GM23338 (cell line): ENCODE results near the gene KRTAP4-8. TPM values are rescaled to one million over a fixed set of nuclear protein-coding genes. Genes with fewer than 3 reads are reported as not detected.

ENCODE experiments used
- ATAC-seq: fragments of 200-7000 bp; cut with Tn5 transposase; 3 replicates; pipeline ENCODE4 v1.9.1; 2020
- DNase-seq: peaks from one replicate; pipeline ENCODE4 v3.0.0-alpha.2; 2015; ENCODE audit warnings: low spot score
- H2AFZ ChIP-seq: fragments of 200-600 bp; sonication (generic); 2 replicates; pipeline ENCODE4 v1.8.0; 2016; ENCODE audit warnings: antibody characterized with exemption, mild to moderate bottlenecking, moderate library complexity
- H3F3A ChIP-seq: fragments of 200-600 bp; sonication (generic); replicated peaks from 2 replicates; pipeline ENCODE4 v1.8.0; 2017; ENCODE audit warnings: antibody characterized with exemption, mixed run types, low read depth
- H3K27ac ChIP-seq: fragments of 200-600 bp; sonication (generic); 2 replicates; pipeline ENCODE4 v1.6.1; 2016; ENCODE audit warnings: low read depth
- H3K27me3 ChIP-seq: fragments of 200-600 bp; sonication (generic); 2 replicates; pipeline ENCODE4 v1.8.0; 2016; ENCODE audit warnings: mild to moderate bottlenecking, mixed run types, moderate library complexity; ENCODE audit not compliant: insufficient read depth
- H3K36me3 ChIP-seq: fragments of 200-600 bp; sonication (generic); 2 replicates; pipeline ENCODE4 v1.8.0; 2016; ENCODE audit warnings: mild to moderate bottlenecking; ENCODE audit not compliant: insufficient read depth
- H3K4me1 ChIP-seq: fragments of 200-600 bp; sonication (generic); 2 replicates; pipeline ENCODE4 v1.8.0; 2016; ENCODE audit warnings: mild to moderate bottlenecking, moderate library complexity; ENCODE audit not compliant: insufficient read depth
- H3K4me2 ChIP-seq: fragments of 200-600 bp; sonication (generic); 2 replicates; pipeline ENCODE4 v1.7.1; 2017; ENCODE audit warnings: mixed run types
- H3K4me3 ChIP-seq: fragments of 200-600 bp; sonication (generic); 2 replicates; pipeline ENCODE4 v1.6.1; 2016; ENCODE audit warnings: mixed run types
- H3K79me2 ChIP-seq: fragments of 200-600 bp; sonication (generic); replicated peaks from 2 replicates; pipeline ENCODE4 v1.8.0; 2017; ENCODE audit warnings: mild to moderate bottlenecking; ENCODE audit not compliant: insufficient read depth
- H3K9me2 ChIP-seq: fragments of 200-600 bp; sonication (generic); 2 replicates; pipeline ENCODE4 v1.8.0; 2017; ENCODE audit not compliant: insufficient read depth
- H4K20me1 ChIP-seq: fragments of 200-600 bp; sonication (generic); replicated peaks from 2 replicates; pipeline ENCODE4 v1.8.0; 2017; ENCODE audit warnings: mild to moderate bottlenecking; ENCODE audit not compliant: insufficient read depth
- H3K27ac Mint-ChIP-seq: 2 replicates; pipeline ENCODE4 v1.8.0; 2020; ENCODE audit warnings: inconsistent platforms, mild to moderate bottlenecking, moderate library complexity, mixed read lengths
- H3K27me3 Mint-ChIP-seq: 3 replicates; pipeline ENCODE4 v1.8.0; 2022; ENCODE audit warnings: low read depth, mild to moderate bottlenecking, moderate library complexity, mixed read lengths, inconsistent platforms; ENCODE audit not compliant: insufficient read depth, poor library complexity
- H3K36me3 Mint-ChIP-seq: 3 replicates; pipeline ENCODE4 v1.8.0; 2021; ENCODE audit warnings: low read depth, mild to moderate bottlenecking, inconsistent platforms, moderate library complexity, mixed read lengths
- H3K4me1 Mint-ChIP-seq: 3 replicates; pipeline ENCODE4 v1.8.0; 2020; ENCODE audit warnings: mild to moderate bottlenecking, inconsistent platforms, mixed read lengths
- H3K4me3 Mint-ChIP-seq: 3 replicates; pipeline ENCODE4 v1.8.0; 2021; ENCODE audit warnings: moderate library complexity, mild to moderate bottlenecking, inconsistent platforms, mixed read lengths
- H3K9me3 Mint-ChIP-seq: 3 replicates; pipeline ENCODE4 v1.8.0; 2020; ENCODE audit warnings: moderate library complexity, mild to moderate bottlenecking, inconsistent platforms, mixed read lengths
- CREB1 ChIP-seq: fragments of 250-450 bp; sonication (Bioruptor Pico); IDR thresholded peaks from 2 replicates; pipeline ENCODE4 v1.5.0; 2020; ENCODE audit warnings: low read depth, mild to moderate bottlenecking, moderate library complexity
- EZH2 ChIP-seq: fragments of 200-600 bp; sonication (generic); IDR thresholded peaks from one replicate; pipeline ENCODE4 v1.8.0; 2017; ENCODE audit warnings: antibody characterized with exemption, mild to moderate bottlenecking, low read depth; ENCODE audit not compliant: unreplicated experiment
- EZH2phosphoT487 ChIP-seq: fragments of 200-600 bp; sonication (generic); IDR thresholded peaks from one replicate; pipeline ENCODE4 v1.8.1; 2018; ENCODE audit warnings: antibody characterized with exemption; ENCODE audit not compliant: unreplicated experiment
- JUNB ChIP-seq: IDR thresholded peaks from one replicate; pipeline ENCODE4 v1.6.1; 2016; ENCODE audit warnings: antibody characterized with exemption; ENCODE audit not compliant: unreplicated experiment
- NANOG ChIP-seq: IDR thresholded peaks from 2 replicates; pipeline ENCODE4 v1.6.1; 2016; ENCODE audit warnings: antibody characterized with exemption, borderline replicate concordance
- POLR2AphosphoS5 ChIP-seq: IDR thresholded peaks from 2 replicates; pipeline ENCODE4 v1.6.1; 2016; ENCODE audit warnings: antibody characterized with exemption, low read depth
- STAT1 ChIP-seq: IDR thresholded peaks from one replicate; pipeline ENCODE4 v1.6.1; 2016; ENCODE audit warnings: antibody characterized with exemption; ENCODE audit not compliant: unreplicated experiment
- ZNF114 ChIP-seq: fragments of 250-450 bp; sonication (Bioruptor Pico); IDR thresholded peaks from 2 replicates; pipeline ENCODE4 v1.5.0; 2020; ENCODE audit warnings: mild to moderate bottlenecking, moderate library complexity
- ZNF331 ChIP-seq: fragments of 250-450 bp; sonication (Bioruptor Pico); IDR thresholded peaks from 2 replicates; pipeline ENCODE4 v1.5.0; 2020; ENCODE audit warnings: low read depth, mild to moderate bottlenecking, moderate library complexity
- polyA plus RNA-seq: library from polyadenylated mRNA; unstranded; fragments of >200 nt; fragmentation: Nextera tagmentation; extraction: Ambion mirVana; gene quantifications from 2 replicates; pipeline ENCODE4 v1.2.1, GENCODE V29; 2016
- total RNA-seq: library from RNA; depleted of rRNA; stranded (reverse); fragments of >200 nt; shearing (Covaris generic); gene quantifications from 2 replicates; pipeline ENCODE4 v1.2.3, GENCODE V29; 2014
- TF ChIP-seq, protein P1 (sequence below): IDR thresholded peaks from one replicate; pipeline ENCODE4 v1.6.1; 2018; ENCODE audit warnings: antibody characterized with exemption; ENCODE audit not compliant: unreplicated experiment
- TF ChIP-seq, protein P2 (sequence below): IDR thresholded peaks from 2 replicates; pipeline ENCODE4 v1.6.1; 2016; ENCODE audit warnings: antibody characterized with exemption
- TF ChIP-seq, protein P3 (sequence below), 2 experiments: fragments of 200-600 bp in 1 of 2; sonication (generic) in 1 of 2; conservative IDR thresholded peaks; 2 replicates each; pipeline versions ENCODE4 v1.5.1 to v1.6.1; 2016 to 2017; ENCODE audit warnings: antibody characterized with exemption in 2 of 2, low read depth in 2 of 2, mild to moderate bottlenecking in 2 of 2, moderate library complexity in 1 of 2
- TF ChIP-seq, protein P4 (sequence below): fragments of 250-450 bp; sonication (Bioruptor Pico); IDR thresholded peaks from 2 replicates; pipeline ENCODE4 v1.5.0; 2020; ENCODE audit warnings: mild to moderate bottlenecking, moderate library complexity

The KRTAP4-8 gene
- total and polyA plus RNA-seq, 2 experiments from 2014 or later: not detected

DNA sequence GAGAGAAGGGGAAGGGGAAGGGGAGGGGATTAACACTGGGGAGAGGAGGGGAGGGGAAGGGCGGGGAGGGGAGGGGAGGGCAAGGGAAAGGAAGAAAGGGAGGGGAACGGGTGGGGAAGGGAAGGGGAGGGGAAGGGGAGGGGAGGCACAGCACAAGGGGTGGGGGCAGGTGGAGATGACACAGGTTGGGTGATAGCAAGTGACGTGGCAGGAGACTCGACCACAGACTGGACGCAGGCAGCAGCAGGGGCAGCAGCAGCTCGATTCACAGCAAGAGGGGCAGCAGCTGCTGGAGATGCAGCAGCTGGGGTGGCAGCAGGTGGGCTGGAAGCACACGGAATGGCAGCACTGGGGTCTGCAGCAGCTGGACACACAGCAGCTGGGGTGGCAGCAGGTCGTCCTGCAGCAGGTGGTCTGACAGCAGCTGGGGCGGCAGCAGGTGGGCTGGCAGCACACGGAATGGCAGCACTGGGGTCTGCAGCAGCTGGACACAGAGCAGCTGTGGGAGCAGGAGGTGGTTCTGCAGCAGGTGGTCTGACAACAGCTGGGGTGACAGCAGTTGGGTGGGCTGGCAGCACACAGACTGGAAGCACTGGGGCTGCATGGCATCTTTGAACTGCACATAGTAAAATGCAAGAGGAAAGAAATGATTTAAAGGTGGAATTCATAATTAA is 3.8 kb upstream of the KRTAP4-8 start, which contains the start of gene KRTAP4-16:
TSS of gene KRTAP4-16 (minus strand) at position 624 of the 674 bp plus-strand sequence. CDS start at position 624, 0 bp downstream.
- H3K27me3 ChIP-seq: no peaks in the 10 kb centered on the region
- peak; percentile 3 for DNase-seq

More for the DNA sequence above, 3.8 kb upstream of the KRTAP4-8 start, which contains the start of gene KRTAP4-16:
- no peaks in the 10 kb centered on the region for H3K36me3 ChIP-seq
- Mint-ChIP-seq H3K4me1 (peaks cover 34% of the 10 kb centered on the region), H3K9me3 (no peaks in the 10 kb centered on the region; the same call in 1 of the 3 replicates), H3K27ac (no peak within 1 kb of the TSS), H3K4me3 (no peak within 1 kb of the TSS), H3K27me3 (peaks cover 4% of the 10 kb centered on the region), H3K36me3 (no peaks in the 10 kb centered on the region)
- no peak within 1 kb of the TSS for H3K27ac ChIP-seq
- no peaks in the 10 kb centered on the region for H3F3A ChIP-seq
- no peaks in the 10 kb centered on the region for H4K20me1 ChIP-seq
- no peak within 1 kb of the TSS for H3K4me3 ChIP-seq
- no peak for ATAC-seq
- H2AFZ ChIP-seq: no peak within 1 kb of the TSS
- H3K4me2 ChIP-seq: no peak within 1 kb of the TSS
- TF ChIP-seq NANOG: no peak
- TF ChIP-seq, protein P1, sequence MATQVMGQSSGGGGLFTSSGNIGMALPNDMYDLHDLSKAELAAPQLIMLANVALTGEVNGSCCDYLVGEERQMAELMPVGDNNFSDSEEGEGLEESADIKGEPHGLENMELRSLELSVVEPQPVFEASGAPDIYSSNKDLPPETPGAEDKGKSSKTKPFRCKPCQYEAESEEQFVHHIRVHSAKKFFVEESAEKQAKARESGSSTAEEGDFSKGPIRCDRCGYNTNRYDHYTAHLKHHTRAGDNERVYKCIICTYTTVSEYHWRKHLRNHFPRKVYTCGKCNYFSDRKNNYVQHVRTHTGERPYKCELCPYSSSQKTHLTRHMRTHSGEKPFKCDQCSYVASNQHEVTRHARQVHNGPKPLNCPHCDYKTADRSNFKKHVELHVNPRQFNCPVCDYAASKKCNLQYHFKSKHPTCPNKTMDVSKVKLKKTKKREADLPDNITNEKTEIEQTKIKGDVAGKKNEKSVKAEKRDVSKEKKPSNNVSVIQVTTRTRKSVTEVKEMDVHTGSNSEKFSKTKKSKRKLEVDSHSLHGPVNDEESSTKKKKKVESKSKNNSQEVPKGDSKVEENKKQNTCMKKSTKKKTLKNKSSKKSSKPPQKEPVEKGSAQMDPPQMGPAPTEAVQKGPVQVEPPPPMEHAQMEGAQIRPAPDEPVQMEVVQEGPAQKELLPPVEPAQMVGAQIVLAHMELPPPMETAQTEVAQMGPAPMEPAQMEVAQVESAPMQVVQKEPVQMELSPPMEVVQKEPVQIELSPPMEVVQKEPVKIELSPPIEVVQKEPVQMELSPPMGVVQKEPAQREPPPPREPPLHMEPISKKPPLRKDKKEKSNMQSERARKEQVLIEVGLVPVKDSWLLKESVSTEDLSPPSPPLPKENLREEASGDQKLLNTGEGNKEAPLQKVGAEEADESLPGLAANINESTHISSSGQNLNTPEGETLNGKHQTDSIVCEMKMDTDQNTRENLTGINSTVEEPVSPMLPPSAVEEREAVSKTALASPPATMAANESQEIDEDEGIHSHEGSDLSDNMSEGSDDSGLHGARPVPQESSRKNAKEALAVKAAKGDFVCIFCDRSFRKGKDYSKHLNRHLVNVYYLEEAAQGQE: no peak
- TF ChIP-seq JUNB: no peak
- no peak for TF ChIP-seq POLR2AphosphoS5
- TF ChIP-seq, protein P2, sequence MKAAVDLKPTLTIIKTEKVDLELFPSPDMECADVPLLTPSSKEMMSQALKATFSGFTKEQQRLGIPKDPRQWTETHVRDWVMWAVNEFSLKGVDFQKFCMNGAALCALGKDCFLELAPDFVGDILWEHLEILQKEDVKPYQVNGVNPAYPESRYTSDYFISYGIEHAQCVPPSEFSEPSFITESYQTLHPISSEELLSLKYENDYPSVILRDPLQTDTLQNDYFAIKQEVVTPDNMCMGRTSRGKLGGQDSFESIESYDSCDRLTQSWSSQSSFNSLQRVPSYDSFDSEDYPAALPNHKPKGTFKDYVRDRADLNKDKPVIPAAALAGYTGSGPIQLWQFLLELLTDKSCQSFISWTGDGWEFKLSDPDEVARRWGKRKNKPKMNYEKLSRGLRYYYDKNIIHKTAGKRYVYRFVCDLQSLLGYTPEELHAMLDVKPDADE: no peak
- no peak for TF ChIP-seq ZNF114 (CRISPR knock-in tag)
- TF ChIP-seq STAT1: no peak
- TF ChIP-seq, protein P3, sequence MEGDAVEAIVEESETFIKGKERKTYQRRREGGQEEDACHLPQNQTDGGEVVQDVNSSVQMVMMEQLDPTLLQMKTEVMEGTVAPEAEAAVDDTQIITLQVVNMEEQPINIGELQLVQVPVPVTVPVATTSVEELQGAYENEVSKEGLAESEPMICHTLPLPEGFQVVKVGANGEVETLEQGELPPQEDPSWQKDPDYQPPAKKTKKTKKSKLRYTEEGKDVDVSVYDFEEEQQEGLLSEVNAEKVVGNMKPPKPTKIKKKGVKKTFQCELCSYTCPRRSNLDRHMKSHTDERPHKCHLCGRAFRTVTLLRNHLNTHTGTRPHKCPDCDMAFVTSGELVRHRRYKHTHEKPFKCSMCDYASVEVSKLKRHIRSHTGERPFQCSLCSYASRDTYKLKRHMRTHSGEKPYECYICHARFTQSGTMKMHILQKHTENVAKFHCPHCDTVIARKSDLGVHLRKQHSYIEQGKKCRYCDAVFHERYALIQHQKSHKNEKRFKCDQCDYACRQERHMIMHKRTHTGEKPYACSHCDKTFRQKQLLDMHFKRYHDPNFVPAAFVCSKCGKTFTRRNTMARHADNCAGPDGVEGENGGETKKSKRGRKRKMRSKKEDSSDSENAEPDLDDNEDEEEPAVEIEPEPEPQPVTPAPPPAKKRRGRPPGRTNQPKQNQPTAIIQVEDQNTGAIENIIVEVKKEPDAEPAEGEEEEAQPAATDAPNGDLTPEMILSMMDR (conservative IDR thresholded peaks at IDR 0.05; ENCODE audit: low read depth in 2 of 2): no peak
- TF ChIP-seq CREB1 (CRISPR knock-in tag): no peak
- TF ChIP-seq ZNF331: no peak
- TF ChIP-seq, protein P4, sequence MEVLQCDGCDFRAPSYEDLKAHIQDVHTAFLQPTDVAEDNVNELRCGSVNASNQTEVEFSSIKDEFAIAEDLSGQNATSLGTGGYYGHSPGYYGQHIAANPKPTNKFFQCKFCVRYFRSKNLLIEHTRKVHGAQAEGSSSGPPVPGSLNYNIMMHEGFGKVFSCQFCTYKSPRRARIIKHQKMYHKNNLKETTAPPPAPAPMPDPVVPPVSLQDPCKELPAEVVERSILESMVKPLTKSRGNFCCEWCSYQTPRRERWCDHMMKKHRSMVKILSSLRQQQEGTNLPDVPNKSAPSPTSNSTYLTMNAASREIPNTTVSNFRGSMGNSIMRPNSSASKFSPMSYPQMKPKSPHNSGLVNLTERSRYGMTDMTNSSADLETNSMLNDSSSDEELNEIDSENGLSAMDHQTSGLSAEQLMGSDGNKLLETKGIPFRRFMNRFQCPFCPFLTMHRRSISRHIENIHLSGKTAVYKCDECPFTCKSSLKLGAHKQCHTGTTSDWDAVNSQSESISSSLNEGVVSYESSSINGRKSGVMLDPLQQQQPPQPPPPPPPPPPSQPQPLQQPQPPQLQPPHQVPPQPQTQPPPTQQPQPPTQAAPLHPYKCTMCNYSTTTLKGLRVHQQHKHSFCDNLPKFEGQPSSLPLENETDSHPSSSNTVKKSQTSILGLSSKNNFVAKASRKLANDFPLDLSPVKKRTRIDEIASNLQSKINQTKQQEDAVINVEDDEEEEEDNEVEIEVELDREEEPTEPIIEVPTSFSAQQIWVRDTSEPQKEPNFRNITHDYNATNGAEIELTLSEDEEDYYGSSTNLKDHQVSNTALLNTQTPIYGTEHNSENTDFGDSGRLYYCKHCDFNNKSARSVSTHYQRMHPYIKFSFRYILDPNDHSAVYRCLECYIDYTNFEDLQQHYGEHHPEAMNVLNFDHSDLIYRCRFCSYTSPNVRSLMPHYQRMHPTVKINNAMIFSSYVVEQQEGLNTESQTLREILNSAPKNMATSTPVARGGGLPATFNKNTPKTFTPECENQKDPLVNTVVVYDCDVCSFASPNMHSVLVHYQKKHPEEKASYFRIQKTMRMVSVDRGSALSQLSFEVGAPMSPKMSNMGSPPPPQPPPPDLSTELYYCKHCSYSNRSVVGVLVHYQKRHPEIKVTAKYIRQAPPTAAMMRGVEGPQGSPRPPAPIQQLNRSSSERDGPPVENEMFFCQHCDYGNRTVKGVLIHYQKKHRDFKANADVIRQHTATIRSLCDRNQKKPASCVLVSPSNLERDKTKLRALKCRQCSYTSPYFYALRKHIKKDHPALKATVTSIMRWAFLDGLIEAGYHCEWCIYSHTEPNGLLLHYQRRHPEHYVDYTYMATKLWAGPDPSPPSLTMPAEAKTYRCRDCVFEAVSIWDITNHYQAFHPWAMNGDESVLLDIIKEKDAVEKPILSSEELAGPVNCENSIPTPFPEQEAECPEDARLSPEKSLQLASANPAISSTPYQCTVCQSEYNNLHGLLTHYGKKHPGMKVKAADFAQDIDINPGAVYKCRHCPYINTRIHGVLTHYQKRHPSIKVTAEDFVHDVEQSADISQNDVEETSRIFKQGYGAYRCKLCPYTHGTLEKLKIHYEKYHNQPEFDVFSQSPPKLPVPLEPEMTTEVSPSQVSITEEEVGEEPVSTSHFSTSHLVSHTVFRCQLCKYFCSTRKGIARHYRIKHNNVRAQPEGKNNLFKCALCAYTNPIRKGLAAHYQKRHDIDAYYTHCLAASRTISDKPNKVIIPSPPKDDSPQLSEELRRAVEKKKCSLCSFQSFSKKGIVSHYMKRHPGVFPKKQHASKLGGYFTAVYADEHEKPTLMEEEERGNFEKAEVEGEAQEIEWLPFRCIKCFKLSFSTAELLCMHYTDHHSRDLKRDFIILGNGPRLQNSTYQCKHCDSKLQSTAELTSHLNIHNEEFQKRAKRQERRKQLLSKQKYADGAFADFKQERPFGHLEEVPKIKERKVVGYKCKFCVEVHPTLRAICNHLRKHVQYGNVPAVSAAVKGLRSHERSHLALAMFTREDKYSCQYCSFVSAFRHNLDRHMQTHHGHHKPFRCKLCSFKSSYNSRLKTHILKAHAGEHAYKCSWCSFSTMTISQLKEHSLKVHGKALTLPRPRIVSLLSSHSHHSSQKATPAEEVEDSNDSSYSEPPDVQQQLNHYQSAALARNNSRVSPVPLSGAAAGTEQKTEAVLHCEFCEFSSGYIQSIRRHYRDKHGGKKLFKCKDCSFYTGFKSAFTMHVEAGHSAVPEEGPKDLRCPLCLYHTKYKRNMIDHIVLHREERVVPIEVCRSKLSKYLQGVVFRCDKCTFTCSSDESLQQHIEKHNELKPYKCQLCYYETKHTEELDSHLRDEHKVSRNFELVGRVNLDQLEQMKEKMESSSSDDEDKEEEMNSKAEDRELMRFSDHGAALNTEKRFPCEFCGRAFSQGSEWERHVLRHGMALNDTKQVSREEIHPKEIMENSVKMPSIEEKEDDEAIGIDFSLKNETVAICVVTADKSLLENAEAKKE (CRISPR knock-in tag): no peak
- TF ChIP-seq EZH2phosphoT487: no peak
- no peak for TF ChIP-seq EZH2
- H3K79me2 ChIP-seq: no peaks in the 10 kb centered on the region
- peaks cover 14% of the 10 kb centered on the region for H3K4me1 ChIP-seq
- H3K9me2 ChIP-seq: no peaks in the 10 kb centered on the region
